Adrenal gland (tissue), 12 donors: ENCODE results near the gene CNST. TPM values are rescaled to one million over a fixed set of nuclear protein-coding genes. Genes with fewer than 3 reads are reported as not detected.

Source experiments
- DNase-seq, 7 donors: peaks; one replicate each; pipeline ENCODE4 v3.0.0-alpha.2; 2019 to 2020
- H3K27ac ChIP-seq, 5 donors: fragments of 200-600 bp; sonication (generic) in 4 of 5; 1 replicate in 3 of 5; 2 replicates in 2 of 5; pipeline versions ENCODE4 v1.5.1 to v1.8.0; 2016 to 2020; ENCODE audit warnings: mild to moderate bottlenecking in 1 of 5
- H3K27me3 ChIP-seq: fragments of 200-600 bp; 2 replicates; pipeline ENCODE4 v1.8.0; 2021
- H3K36me3 ChIP-seq, 2 donors: fragments of 200-600 bp; replicated peaks in 1 of 2; 1 replicate in 1 of 2; 2 replicates in 1 of 2; pipeline versions ENCODE4 v1.5.1 to v1.8.0; 2018 to 2022
- H3K4me1 ChIP-seq, 2 donors: fragments of 200-600 bp; replicated peaks in 1 of 2; 1 replicate in 1 of 2; 2 replicates in 1 of 2; pipeline versions ENCODE4 v1.5.1 to v1.8.0; 2018 to 2021
- H3K4me3 ChIP-seq, 4 donors: fragments of 200-600 bp; sonication (generic) in 3 of 4; one replicate each; pipeline ENCODE4 v1.5.1; 2016 to 2018
- H3K9me3 ChIP-seq, 3 donors: fragments of 200-600 bp; sonication (generic) in 1 of 3; replicated peaks in 1 of 3; 1 replicate in 2 of 3; 2 replicates in 1 of 3; pipeline versions ENCODE4 v1.5.1 to v1.8.0; 2016 to 2021
- POLR2A ChIP-seq, 2 donors: fragments of 450-650 bp; IDR thresholded peaks; one replicate each; pipeline ENCODE4 v1.6.1; 2017; ENCODE audit warnings: antibody characterized with exemption in 2 of 2, mild to moderate bottlenecking in 2 of 2, moderate library complexity in 1 of 2
- WGBS, 4 donors: extraction: QIAGEN DNeasy Blood & Tissue Kit in 2 of 4; methylation state at CpG; one replicate each; pipeline versions ENCODE4 v1.1.5 to v1.1.7; 2013 to 2017; 5-methylcytosine and 5-hydroxymethylcytosine counted together
- intact Hi-C, 2 donors: fragments of 100-400 bp; cut with DNase I; formaldehyde crosslinking; loops; one replicate each; pipeline versions ENCODE4 v1.14.1 to v1.15.0; 2022 to 2023
- polyA plus RNA-seq, 3 donors: library from polyadenylated mRNA; stranded (reverse); fragments of 200-250 nt in 2 of 3; fragments of 350-450 nt in 1 of 3; fragmentation: Illumina TruSeq in 1 of 3; extraction: RNeasy Lipid Tissue Mini Kit (QIAGEN cat#74804) in 1 of 3; gene quantifications; one replicate each; pipeline ENCODE4 v1.2.3, GENCODE V29; 2013 to 2014
- total RNA-seq, 9 donors: library from RNA; depleted of rRNA in 4 of 9; stranded (reverse); fragments of >200 nt in 4 of 9; fragments of 120-200 nt in 1 of 9; fragmentation: NEBNext Ultra II Directional in 1 of 9; extraction: Animal tissue kit (Norgen Biotek cat#: 25700) in 1 of 9; gene quantifications; one replicate each; pipeline versions ENCODE4 v1.1.0 to v1.2.4, GENCODE V29; 2013 to 2023
- TF ChIP-seq, protein P1 (sequence below), 6 experiments: fragments of 450-650 bp in 4 of 6; fragments of 200-600 bp in 2 of 6; sonication (generic) in 1 of 6; IDR thresholded peaks; 1 replicate in 5 of 6; 2 replicates in 1 of 6; pipeline versions ENCODE4 v1.5.1 to v1.8.0; 2016 to 2021; ENCODE audit warnings: antibody characterized with exemption in 6 of 6, mild to moderate bottlenecking in 2 of 6, moderate library complexity in 1 of 6
- donor health status: healthy with polysubstance abuse.
- donor health status: Bipolar disorder and iron deficiency.
- donor health status: DM: yes; HTN: yes; CAD: no.
- donor health status: DM: no; HTN: no; CAD: no.
- donor health status: DM: no; HTN: no; CAD: no.
- donor health status: DM: yes; HTN: yes; CAD: no.

The CNST gene
- total and polyA plus RNA-seq, 12 donors = 11.4 to 85.6 (median 47.3) TPM

DNA sequence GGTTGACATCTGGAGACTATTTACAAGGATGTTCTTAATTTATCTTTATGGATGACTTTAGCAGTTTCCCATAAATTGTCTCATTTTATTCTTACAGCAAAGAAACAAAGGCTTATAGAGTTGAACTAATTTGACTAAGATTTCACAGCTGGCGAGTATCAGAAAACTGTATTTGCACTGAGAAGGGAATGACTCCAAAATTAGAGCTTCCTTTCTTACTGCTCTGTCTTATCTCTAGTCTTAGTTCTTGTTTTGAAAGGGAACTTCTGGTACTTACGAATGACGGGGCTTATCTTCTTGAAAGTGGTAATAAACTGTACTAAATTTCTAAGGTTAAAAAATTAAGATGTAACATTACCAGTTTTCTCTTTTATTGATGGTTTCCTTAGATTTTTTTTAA lies 13.6 kb downstream of the CNST start:
- WGBS, 4 donors = 1 to 5% (median 5%) methylated on average over 3 of the region's 3 CpGs
- no peak for DNase-seq
- no peaks in the 10 kb centered on the region for H3K9me3 ChIP-seq
- TF ChIP-seq, protein P1, sequence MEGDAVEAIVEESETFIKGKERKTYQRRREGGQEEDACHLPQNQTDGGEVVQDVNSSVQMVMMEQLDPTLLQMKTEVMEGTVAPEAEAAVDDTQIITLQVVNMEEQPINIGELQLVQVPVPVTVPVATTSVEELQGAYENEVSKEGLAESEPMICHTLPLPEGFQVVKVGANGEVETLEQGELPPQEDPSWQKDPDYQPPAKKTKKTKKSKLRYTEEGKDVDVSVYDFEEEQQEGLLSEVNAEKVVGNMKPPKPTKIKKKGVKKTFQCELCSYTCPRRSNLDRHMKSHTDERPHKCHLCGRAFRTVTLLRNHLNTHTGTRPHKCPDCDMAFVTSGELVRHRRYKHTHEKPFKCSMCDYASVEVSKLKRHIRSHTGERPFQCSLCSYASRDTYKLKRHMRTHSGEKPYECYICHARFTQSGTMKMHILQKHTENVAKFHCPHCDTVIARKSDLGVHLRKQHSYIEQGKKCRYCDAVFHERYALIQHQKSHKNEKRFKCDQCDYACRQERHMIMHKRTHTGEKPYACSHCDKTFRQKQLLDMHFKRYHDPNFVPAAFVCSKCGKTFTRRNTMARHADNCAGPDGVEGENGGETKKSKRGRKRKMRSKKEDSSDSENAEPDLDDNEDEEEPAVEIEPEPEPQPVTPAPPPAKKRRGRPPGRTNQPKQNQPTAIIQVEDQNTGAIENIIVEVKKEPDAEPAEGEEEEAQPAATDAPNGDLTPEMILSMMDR (IDR thresholded peaks at IDR 0.05) = no peak
- TF ChIP-seq POLR2A (IDR thresholded peaks at IDR 0.05) = no peak
- H3K4me1 ChIP-seq = peaks cover 68 to 79% of the 10 kb centered on the region in 2 donors
- peak overlapping the region in 3 of 5 donors; percentile 38 to 50 (median 43) for H3K27ac ChIP-seq
- no peaks in the 10 kb centered on the region for H3K27me3 ChIP-seq
- intact Hi-C loops = no loop called here
- no peak overlapping the region for H3K4me3 ChIP-seq
- no peaks in the 10 kb centered on the region for H3K36me3 ChIP-seq

DNA sequence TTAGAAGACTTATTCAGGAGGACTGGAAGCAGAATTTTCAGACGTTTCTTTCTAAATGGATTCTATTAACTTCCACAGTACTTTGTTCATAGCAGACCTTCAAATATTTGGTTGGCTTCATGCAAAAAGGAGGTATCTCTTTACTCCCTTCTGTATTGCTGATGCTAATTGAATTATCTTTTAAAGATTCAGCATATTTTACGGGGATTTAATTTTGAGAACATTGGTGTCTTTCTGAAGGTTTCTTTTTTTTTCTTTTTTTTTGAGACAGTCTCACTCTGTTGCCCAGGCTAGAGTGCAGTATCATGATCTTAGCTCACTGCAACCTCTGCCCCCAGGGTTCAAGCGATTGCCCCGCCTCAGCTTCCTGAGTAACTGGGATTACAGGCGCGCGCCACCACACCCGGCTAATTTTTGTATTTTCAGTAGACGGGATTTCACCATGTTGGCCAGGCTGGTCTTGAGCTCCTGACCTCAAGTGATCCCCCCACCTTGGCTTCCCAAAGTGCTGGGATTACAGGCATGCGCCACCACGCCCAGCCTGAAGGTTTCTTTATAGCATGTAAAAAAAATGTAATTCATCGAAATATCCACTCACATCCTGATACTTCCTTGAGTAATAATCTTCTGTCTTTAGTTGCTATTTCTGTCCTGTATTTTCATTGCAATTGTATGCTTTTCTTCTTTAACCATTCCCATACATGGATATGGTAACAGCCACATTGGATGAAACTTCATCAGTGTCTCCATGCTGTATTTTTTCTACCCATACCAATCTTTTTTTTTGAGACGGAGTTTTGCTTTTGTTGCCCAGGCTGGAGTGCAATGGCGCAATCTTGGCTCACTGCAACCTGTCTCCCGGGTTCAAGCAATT lies 14.5 kb downstream of the CNST start:
- H3K4me3 ChIP-seq = no peak overlapping the region
- H3K27ac ChIP-seq = peak overlapping the region in 2 of 5 donors; percentile 43 to 50
- no peaks in the 10 kb centered on the region for H3K9me3 ChIP-seq
- no peak for DNase-seq
- peaks cover 73 to 84% of the 10 kb centered on the region in 2 donors for H3K4me1 ChIP-seq
- H3K36me3 ChIP-seq = no peaks in the 10 kb centered on the region
- no peak for TF ChIP-seq POLR2A (IDR thresholded peaks at IDR 0.05)
- TF ChIP-seq, protein P1 (IDR thresholded peaks at IDR 0.05) = no peak
- WGBS, 4 donors = 88 to 90% (median 89%) methylated on average over 15 of the region's 15 CpGs
- no peaks in the 10 kb centered on the region for H3K27me3 ChIP-seq
- intact Hi-C loops = no loop called here

DNA sequence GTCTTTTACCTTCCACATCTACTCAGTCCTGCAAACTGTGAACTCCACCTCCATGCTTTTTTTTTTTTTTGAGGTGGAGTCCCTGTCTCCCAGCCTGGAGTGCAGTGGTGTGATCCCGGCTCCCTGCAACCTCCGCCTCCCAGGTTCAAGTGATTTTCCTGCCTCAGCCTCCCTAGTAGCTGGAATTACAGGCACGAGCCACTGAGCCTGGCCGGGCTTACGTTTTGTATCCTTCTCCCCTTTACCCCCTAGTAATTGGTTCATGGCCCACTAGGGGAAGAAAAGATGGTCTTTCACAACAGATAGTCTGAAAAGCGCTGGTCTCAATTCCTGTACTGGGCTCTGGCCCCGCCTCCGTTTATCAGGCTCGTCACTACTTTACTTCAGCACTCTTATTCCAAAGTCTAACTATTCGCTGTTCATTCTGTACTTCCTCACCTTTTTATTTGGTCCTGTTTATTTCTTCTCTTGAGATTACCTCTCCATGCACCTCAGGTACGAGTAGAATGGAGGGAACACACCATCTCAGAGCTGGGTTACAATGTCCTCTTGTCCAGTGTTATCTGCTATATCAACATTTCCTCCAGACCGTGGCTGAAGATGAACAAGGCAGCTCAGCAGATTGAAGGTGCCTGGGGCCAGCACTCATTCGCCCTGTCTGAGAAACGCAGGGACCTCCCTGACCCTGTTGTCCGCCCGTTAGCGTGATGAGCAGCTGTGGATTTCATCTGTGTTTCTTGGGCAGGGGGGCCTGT lies 16.2 kb downstream of the CNST start:
- H3K36me3 ChIP-seq = no peaks in the 10 kb centered on the region
- DNase-seq = no peak
- H3K4me1 ChIP-seq = peaks cover 73 to 88% of the 10 kb centered on the region in 2 donors
- no peak overlapping the region for H3K4me3 ChIP-seq
- TF ChIP-seq, protein P1 (IDR thresholded peaks at IDR 0.05) = no peak
- TF ChIP-seq POLR2A (IDR thresholded peaks at IDR 0.05) = no peak
- no peaks in the 10 kb centered on the region for H3K9me3 ChIP-seq
- 81 to 85% (median 83%) methylated on average over 17 of the region's 17 CpGs for WGBS, 4 donors
- peak overlapping the region in 4 of 5 donors; percentile 13 to 86 (median 78) for H3K27ac ChIP-seq
- intact Hi-C loops = no loop called here
- H3K27me3 ChIP-seq = no peaks in the 10 kb centered on the region

DNA sequence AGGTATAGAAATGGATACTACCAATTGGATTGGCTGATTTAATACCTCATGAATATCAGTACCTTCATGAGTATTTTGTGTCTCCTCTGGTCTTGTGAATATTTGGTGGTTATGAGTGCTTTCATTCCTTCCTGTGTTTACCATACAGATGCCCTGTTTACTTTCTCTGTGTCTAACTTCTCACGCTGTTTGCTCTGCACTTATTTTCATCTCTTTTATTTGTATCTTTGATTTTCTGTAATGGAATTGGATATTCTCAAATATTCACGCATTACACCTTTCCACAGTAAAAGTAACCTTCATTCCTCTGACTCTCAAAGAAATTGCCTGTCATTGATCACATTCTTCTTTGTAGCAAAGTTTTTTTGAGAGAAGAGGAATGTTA lies 16.8 kb downstream of the CNST start:
- Histone ChIP-seq H3K27me3 (no peaks in the 10 kb centered on the region), H3K4me1 (peaks cover 73 to 88% of the 10 kb centered on the region in 2 donors), H3K4me3 (no peak overlapping the region), H3K36me3 (no peaks in the 10 kb centered on the region), H3K27ac (peak overlapping the region; percentile 13 to 86 (median 76)), H3K9me3 (no peaks in the 10 kb centered on the region)
- intact Hi-C loops = no loop called here
- no peak for TF ChIP-seq POLR2A (IDR thresholded peaks at IDR 0.05)
- TF ChIP-seq, protein P1 (IDR thresholded peaks at IDR 0.05) = no peak
- DNase-seq = no peak
- 63 to 77% (median 71%) methylated on average over 2 of the region's 2 CpGs for WGBS, 4 donors
